Suprapubic skin (tissue), 4 donors: ENCODE results near the gene PRDM13. TPM values are rescaled to one million over a fixed set of nuclear protein-coding genes. Genes with fewer than 3 reads are reported as not detected.

Experiments
- DNase-seq, 2 donors: peaks; one replicate each; pipeline ENCODE4 v3.0.0-alpha.2; 2019; ENCODE audit warnings: low spot score in 2 of 2
- H3K27ac ChIP-seq: fragments of 200-600 bp; sonication (generic); one replicate; pipeline ENCODE4 v1.5.1; 2019
- H3K27me3 ChIP-seq: fragments of 200-600 bp; sonication (generic); one replicate; pipeline ENCODE4 v1.5.1; 2019
- H3K36me3 ChIP-seq: fragments of 200-600 bp; sonication (generic); one replicate; pipeline ENCODE4 v1.5.1; 2019
- H3K4me1 ChIP-seq: fragments of 200-600 bp; sonication (generic); one replicate; pipeline ENCODE4 v1.5.1; 2019
- H3K4me3 ChIP-seq: fragments of 200-600 bp; sonication (generic); one replicate; pipeline ENCODE4 v1.5.1; 2019; ENCODE audit warnings: mild to moderate bottlenecking
- H3K9me3 ChIP-seq: fragments of 200-600 bp; sonication (generic); one replicate; pipeline ENCODE4 v1.5.1; 2019
- CTCF ChIP-seq, 2 donors: fragments of 200-600 bp in 1 of 2; fragments of 450-650 bp in 1 of 2; sonication (generic) in 1 of 2; IDR thresholded peaks; one replicate each; pipeline ENCODE4 v1.5.1; 2016 to 2019; ENCODE audit warnings: antibody characterized with exemption in 2 of 2, mild to moderate bottlenecking in 1 of 2, moderate library complexity in 1 of 2
- EP300 ChIP-seq: sonication (generic); formaldehyde crosslinking; IDR thresholded peaks from one replicate; pipeline ENCODE4 v1.6.1; 2017; ENCODE audit warnings: antibody characterized with exemption
- POLR2A ChIP-seq, 2 donors: fragments of 450-650 bp; IDR thresholded peaks; one replicate each; pipeline ENCODE4 v1.6.1; 2017; ENCODE audit warnings: antibody characterized with exemption in 2 of 2, mild to moderate bottlenecking in 2 of 2, moderate library complexity in 2 of 2
- POLR2AphosphoS5 ChIP-seq, 3 donors: sonication (generic); formaldehyde crosslinking; IDR thresholded peaks; one replicate each; pipeline ENCODE4 v1.6.1; 2017; ENCODE audit warnings: antibody characterized with exemption in 3 of 3
- WGBS: methylation state at CpG from one replicate; pipeline ENCODE4 v1.1.5; 2018; 5-methylcytosine and 5-hydroxymethylcytosine counted together
- total RNA-seq, 4 donors: library from RNA; depleted of rRNA; stranded (reverse); fragments of >200 nt; gene quantifications; one replicate each; pipeline ENCODE4 v1.1.0, GENCODE V29; 2016

Gene PRDM13
- total RNA-seq, 4 donors from 2014 or later = not detected

- no peak overlapping the region for H3K27ac ChIP-seq
- peak overlapping the region; percentile 46 for H3K4me3 ChIP-seq
- DNase-seq = no peak
- H3K4me1 ChIP-seq = peaks cover 45% of the 10 kb centered on the region
- TF ChIP-seq EP300 (no peak), CTCF (IDR thresholded peaks at IDR 0.05) (no peak), POLR2AphosphoS5 (IDR thresholded peaks at IDR 0.05) (no peak), POLR2A (IDR thresholded peaks at IDR 0.05) (no peak)
- peaks cover 100% of the 10 kb centered on the region for H3K27me3 ChIP-seq
- no peaks in the 10 kb centered on the region for H3K36me3 ChIP-seq
- 21% methylated on average over 23 of the region's 31 CpGs for WGBS
- H3K9me3 ChIP-seq = no peaks in the 10 kb centered on the region
Measured at GRCh38 chr6:99604166-99605073, 2.2 kb upstream of the PRDM13 start.

- Histone ChIP-seq H3K27me3 (peaks cover 100% of the 10 kb centered on the region), H3K27ac (no peak overlapping the region), H3K9me3 (no peaks in the 10 kb centered on the region), H3K36me3 (no peaks in the 10 kb centered on the region), H3K4me3 (no peak overlapping the region), H3K4me1 (peaks cover 45% of the 10 kb centered on the region)
- no peak for DNase-seq
- 22% methylated on average over 6 of the region's 20 CpGs for WGBS
- TF ChIP-seq CTCF (IDR thresholded peaks at IDR 0.05) (no peak), EP300 (no peak), POLR2AphosphoS5 (IDR thresholded peaks at IDR 0.05) (no peak), POLR2A (IDR thresholded peaks at IDR 0.05) (no peak)
Measured at GRCh38 chr6:99605074-99605734, 1.4 kb upstream of the PRDM13 start.

- no peak for DNase-seq
- Histone ChIP-seq H3K9me3 (no peaks in the 10 kb centered on the region), H3K27me3 (peaks cover 99% of the 10 kb centered on the region)
Measured at GRCh38 chr6:99605911-99606655, 550 bp upstream of the PRDM13 start.

GRCh38 chr6:99607416-99608036, 893 bp downstream of the PRDM13 start:
- no peak for DNase-seq
- 12% methylated on average over 19 of the region's 34 CpGs for WGBS
- TF ChIP-seq CTCF (IDR thresholded peaks at IDR 0.05) (no peak), EP300 (no peak), POLR2AphosphoS5 (IDR thresholded peaks at IDR 0.05) (no peak), POLR2A (IDR thresholded peaks at IDR 0.05) (no peak)
- Histone ChIP-seq H3K36me3 (no peaks in the 10 kb centered on the region), H3K9me3 (no peaks in the 10 kb centered on the region), H3K4me3 (no peak overlapping the region), H3K27me3 (peaks cover 98% of the 10 kb centered on the region), H3K4me1 (peaks cover 45% of the 10 kb centered on the region), H3K27ac (no peak overlapping the region)

More at GRCh38 chr6:99605911-99606655, 550 bp upstream of the PRDM13 start:
- no peaks in the 10 kb centered on the region for H3K36me3 ChIP-seq
- peaks cover 45% of the 10 kb centered on the region for H3K4me1 ChIP-seq
- TF ChIP-seq CTCF (IDR thresholded peaks at IDR 0.05) = no peak
- TF ChIP-seq EP300 = no peak
- TF ChIP-seq POLR2AphosphoS5 (IDR thresholded peaks at IDR 0.05) = no peak
- TF ChIP-seq POLR2A (IDR thresholded peaks at IDR 0.05) = no peak
- no peak overlapping the region for H3K4me3 ChIP-seq
- WGBS = 16% methylated on average over 16 of the region's 16 CpGs
- no peak overlapping the region for H3K27ac ChIP-seq
